ENCODE results near the gene CHKA. TPM values are rescaled to one million over a fixed set of nuclear protein-coding genes. Genes with fewer than 3 reads are reported as not detected.

CHKA gene
- total and polyA plus RNA-seq, 9 of the 15 experiments (the other 6 are each of a cell fraction or from before 2014, with no cell fraction given): 3.6 to 37.0 (median 30.2) TPM

- TF ChIP-seq CREB5 (CRISPR knock-in tag; IDR thresholded peaks at IDR 0.05) (no peak), DLX4 (CRISPR knock-in tag; IDR thresholded peaks at IDR 0.05) (no peak), ARNT (IDR thresholded peaks at IDR 0.05) (no peak), TFE3 (CRISPR knock-in tag; IDR thresholded peaks at IDR 0.05) (no peak), PPARD (CRISPR knock-in tag; IDR thresholded peaks at IDR 0.05) (no peak), PRPF4 (IDR thresholded peaks at IDR 0.05; ENCODE audit: insufficient read depth, low read depth, low read length, poor library complexity, severe bottlenecking) (no peak), GATAD2B (IDR thresholded peaks at IDR 0.05; ENCODE audit: borderline replicate concordance) (no peak; the same call in 1 of the 2 replicates), SMARCA5 (IDR thresholded peaks at IDR 0.05) (no peak), PCBP1 (IDR thresholded peaks at IDR 0.05; ENCODE audit: low read depth, low read length, poor library complexity, severe bottlenecking) (no peak), CREBBP (IDR thresholded peaks at IDR 0.05; ENCODE audit: low read depth, low read length) (no peak), SP1 (CRISPR knock-in tag; IDR thresholded peaks at IDR 0.05) (no peak), HMBOX1 (IDR thresholded peaks at IDR 0.05) (no peak), AFF4 (CRISPR knock-in tag; IDR thresholded peaks at IDR 0.05) (no peak), MLLT1 (IDR thresholded peaks at IDR 0.05) (no peak), ZNF165 (CRISPR knock-in tag; IDR thresholded peaks at IDR 0.05; ENCODE audit: borderline replicate concordance) (no peak)
These were observed at the start of gene CHKA (continued) for GRCh38 chr11:68121067-68121899.
